Adrenal gland (tissue), 12 donors: Measurements from ENCODE around the gene SMIM33. TPM values are rescaled to one million over a fixed set of nuclear protein-coding genes. Genes with fewer than 3 reads are reported as not detected.
"Not testable (repeated sequence)": the region's sequence is repeated elsewhere in the genome, so short reads cannot be mapped to it uniquely, and the experiment has no call there.

Source experiments
- DNase-seq, 7 donors: peaks; one replicate each; pipeline ENCODE4 v3.0.0-alpha.2; 2019 to 2020
- H3K27ac ChIP-seq, 5 donors: fragments of 200-600 bp; sonication (generic) in 4 of 5; 1 replicate in 3 of 5; 2 replicates in 2 of 5; pipeline versions ENCODE4 v1.5.1 to v1.8.0; 2016 to 2020; ENCODE audit warnings: mild to moderate bottlenecking in 1 of 5
- H3K27me3 ChIP-seq: fragments of 200-600 bp; 2 replicates; pipeline ENCODE4 v1.8.0; 2021
- H3K36me3 ChIP-seq, 2 donors: fragments of 200-600 bp; replicated peaks in 1 of 2; 1 replicate in 1 of 2; 2 replicates in 1 of 2; pipeline versions ENCODE4 v1.5.1 to v1.8.0; 2018 to 2022
- H3K4me1 ChIP-seq, 2 donors: fragments of 200-600 bp; replicated peaks in 1 of 2; 1 replicate in 1 of 2; 2 replicates in 1 of 2; pipeline versions ENCODE4 v1.5.1 to v1.8.0; 2018 to 2021
- H3K4me3 ChIP-seq, 4 donors: fragments of 200-600 bp; sonication (generic) in 3 of 4; one replicate each; pipeline ENCODE4 v1.5.1; 2016 to 2018
- H3K9me3 ChIP-seq, 3 donors: fragments of 200-600 bp; sonication (generic) in 1 of 3; replicated peaks in 1 of 3; 1 replicate in 2 of 3; 2 replicates in 1 of 3; pipeline versions ENCODE4 v1.5.1 to v1.8.0; 2016 to 2021
- CTCF ChIP-seq, 6 experiments: fragments of 450-650 bp in 4 of 6; fragments of 200-600 bp in 2 of 6; sonication (generic) in 1 of 6; IDR thresholded peaks; 1 replicate in 5 of 6; 2 replicates in 1 of 6; pipeline versions ENCODE4 v1.5.1 to v1.8.0; 2016 to 2021; ENCODE audit warnings: antibody characterized with exemption in 6 of 6, mild to moderate bottlenecking in 2 of 6, moderate library complexity in 1 of 6
- POLR2A ChIP-seq, 2 donors: fragments of 450-650 bp; IDR thresholded peaks; one replicate each; pipeline ENCODE4 v1.6.1; 2017; ENCODE audit warnings: antibody characterized with exemption in 2 of 2, mild to moderate bottlenecking in 2 of 2, moderate library complexity in 1 of 2
- WGBS, 4 donors: extraction: QIAGEN DNeasy Blood & Tissue Kit in 2 of 4; methylation state at CpG; one replicate each; pipeline versions ENCODE4 v1.1.5 to v1.1.7; 2013 to 2017; 5-methylcytosine and 5-hydroxymethylcytosine counted together
- intact Hi-C, 2 donors: fragments of 100-400 bp; cut with DNase I; formaldehyde crosslinking; loops; one replicate each; pipeline versions ENCODE4 v1.14.1 to v1.15.0; 2022 to 2023
- polyA plus RNA-seq, 3 donors: library from polyadenylated mRNA; stranded (reverse); fragments of 200-250 nt in 2 of 3; fragments of 350-450 nt in 1 of 3; fragmentation: Illumina TruSeq in 1 of 3; extraction: RNeasy Lipid Tissue Mini Kit (QIAGEN cat#74804) in 1 of 3; gene quantifications; one replicate each; pipeline ENCODE4 v1.2.3, GENCODE V29; 2013 to 2014
- total RNA-seq, 9 donors: library from RNA; depleted of rRNA in 4 of 9; stranded (reverse); fragments of >200 nt in 4 of 9; fragments of 120-200 nt in 1 of 9; fragmentation: NEBNext Ultra II Directional in 1 of 9; extraction: Animal tissue kit (Norgen Biotek cat#: 25700) in 1 of 9; gene quantifications; one replicate each; pipeline versions ENCODE4 v1.1.0 to v1.2.4, GENCODE V29; 2013 to 2023
- donor health status: healthy with polysubstance abuse.
- donor health status: Bipolar disorder and iron deficiency.
- donor health status: DM: yes; HTN: yes; CAD: no.
- donor health status: DM: no; HTN: no; CAD: no.
- donor health status: DM: no; HTN: no; CAD: no.
- donor health status: DM: yes; HTN: yes; CAD: no.

Gene SMIM33
- total and polyA plus RNA-seq, 12 donors, result not detected

DNA sequence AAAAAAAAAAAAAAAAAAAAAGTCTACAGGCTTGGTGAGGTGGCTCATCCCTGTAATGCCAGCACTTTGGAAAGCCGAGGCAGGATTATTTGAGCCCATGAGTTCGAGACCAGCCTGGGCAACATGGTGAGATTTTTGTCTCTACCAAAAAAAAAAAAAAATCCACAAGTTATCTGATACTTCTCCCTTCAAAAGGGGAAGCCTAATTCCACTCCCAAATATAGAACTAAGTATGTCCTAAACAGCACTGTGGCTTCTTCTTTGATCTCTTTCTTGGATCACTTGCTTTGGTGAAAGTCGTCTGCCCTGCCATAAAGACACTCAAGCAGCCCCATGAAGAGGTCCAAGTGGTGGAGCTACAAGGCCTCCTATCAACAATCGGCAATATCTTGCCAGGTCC, 30.6 kb downstream of the SMIM33 start:
- no peaks in the 10 kb centered on the region for H3K9me3 ChIP-seq
- intact Hi-C loops, result no loop called here
- TF ChIP-seq CTCF (IDR thresholded peaks at IDR 0.05), result no peak
- TF ChIP-seq POLR2A (IDR thresholded peaks at IDR 0.05), result no peak
- no peak overlapping the region for H3K4me3 ChIP-seq
- no peaks in the 10 kb centered on the region for H3K27me3 ChIP-seq
- H3K4me1 ChIP-seq, result no peaks in the 10 kb centered on the region
- DNase-seq, result no peak
- no peaks in the 10 kb centered on the region for H3K36me3 ChIP-seq
- H3K27ac ChIP-seq, result no peak overlapping the region
- WGBS, 4 donors, result 73 to 89% (median 79%) methylated on average over 4 of the region's 4 CpGs

GRCh38 chr5:139503036-139503817, 32.4 kb downstream of the SMIM33 start:
- H3K9me3 ChIP-seq, H3K27me3 ChIP-seq, intact Hi-C loops, H3K4me3 ChIP-seq, H3K27ac ChIP-seq, H3K4me1 ChIP-seq, DNase-seq, H3K36me3 ChIP-seq: not testable (repeated sequence)
- 83 to 89% (median 84%) methylated on average over 14 to 15 of the region's 15 CpGs for WGBS, 4 donors

DNA sequence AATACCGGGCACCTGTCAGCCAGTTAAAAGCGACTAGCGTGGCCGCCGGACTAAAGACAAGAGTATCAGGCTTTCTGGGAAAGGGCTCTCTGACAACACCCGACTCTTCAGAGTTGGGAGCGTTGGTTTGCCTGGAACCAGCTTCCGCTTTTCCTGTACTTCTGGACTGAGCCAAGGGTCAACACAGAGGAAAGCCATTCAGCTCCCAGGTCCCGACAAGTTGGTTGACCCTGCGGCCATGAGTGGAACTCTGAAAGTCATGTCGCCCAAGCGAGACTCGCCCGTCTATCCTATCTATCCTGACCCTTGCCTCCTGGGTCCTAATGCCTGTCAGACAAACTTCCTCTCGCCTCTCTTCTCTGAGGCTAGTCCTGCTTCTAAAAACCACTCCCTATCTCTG, 33.1 kb downstream of the SMIM33 start:
- H3K27ac ChIP-seq, DNase-seq, intact Hi-C loops, H3K4me3 ChIP-seq, H3K9me3 ChIP-seq, H3K27me3 ChIP-seq, H3K4me1 ChIP-seq, H3K36me3 ChIP-seq: not testable (repeated sequence)
- WGBS, 4 donors, result 73 to 86% (median 82%) methylated on average over 12 to 15 of the region's 15 CpGs

DNA sequence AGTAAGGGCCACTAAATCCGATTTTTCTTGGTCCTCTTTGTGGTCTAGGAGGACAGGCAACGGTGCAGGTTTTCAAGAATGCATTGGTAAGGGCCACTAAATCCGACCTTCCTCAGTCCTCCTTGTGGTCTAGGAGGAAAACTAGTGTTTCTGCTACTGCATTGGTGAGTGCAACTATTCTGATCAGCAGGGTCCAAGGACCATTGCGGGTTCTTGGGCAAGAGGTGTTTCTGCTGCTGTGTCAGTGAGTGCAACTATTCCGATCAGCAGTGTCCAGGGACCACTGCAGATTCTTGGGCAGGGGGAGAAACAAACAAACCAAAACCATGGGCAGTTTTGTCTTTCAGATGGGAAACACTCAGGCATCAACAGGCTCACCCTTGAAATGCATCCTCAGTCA, 33.9 kb downstream of the SMIM33 start:
- WGBS, 4 donors, result 66 to 87% (median 79%) methylated on average over 5 of the region's 5 CpGs
- intact Hi-C loops, H3K4me1 ChIP-seq, H3K9me3 ChIP-seq, H3K27ac ChIP-seq, DNase-seq, H3K27me3 ChIP-seq, H3K4me3 ChIP-seq, H3K36me3 ChIP-seq: not testable (repeated sequence)

DNA sequence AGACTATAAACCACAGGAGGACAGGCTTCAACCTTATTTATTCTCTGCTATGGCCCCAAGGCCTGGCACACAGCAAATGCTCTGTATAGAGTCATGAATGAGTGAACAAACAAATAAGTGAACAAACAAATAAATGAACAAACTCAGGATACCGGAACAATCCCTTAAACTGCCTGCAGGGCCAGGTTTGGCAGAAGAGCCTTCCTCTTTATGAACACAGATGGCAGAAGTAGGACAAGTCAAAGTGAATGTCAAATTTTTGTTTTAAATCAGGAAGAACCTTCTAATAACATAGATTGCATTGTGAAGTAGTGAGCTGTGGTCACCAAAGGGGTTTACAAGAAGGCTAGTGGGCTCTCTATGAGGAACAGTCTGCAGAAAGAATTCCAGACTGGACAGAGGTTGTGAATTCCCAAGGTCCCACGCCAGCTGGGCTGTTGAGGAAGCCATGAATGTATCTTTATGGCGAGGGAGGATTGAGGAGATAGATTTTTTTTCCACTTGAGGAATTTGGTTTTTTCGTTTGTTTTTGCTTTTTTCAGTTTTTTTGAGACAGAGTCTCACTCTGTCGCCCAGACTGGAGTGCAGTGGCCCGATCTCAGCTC, 42.1 kb downstream of the SMIM33 start:
- Histone ChIP-seq H3K4me3 (no peak overlapping the region), H3K9me3 (no peaks in the 10 kb centered on the region), H3K27me3 (no peaks in the 10 kb centered on the region), H3K27ac (no peak overlapping the region), H3K36me3 (no peaks in the 10 kb centered on the region), H3K4me1 (peaks cover 4% of the 10 kb centered on the region in 2 donors)
- TF ChIP-seq CTCF (IDR thresholded peaks at IDR 0.05) (no peak), POLR2A (IDR thresholded peaks at IDR 0.05) (no peak)
- no peak for DNase-seq
- intact Hi-C loops, result loop anchor here (5.0 kb wide), 1 partner anchor 91 kb away; no protein-coding TSS in a partner anchor
- 82 to 87% (median 83%) methylated on average over 6 of the region's 6 CpGs for WGBS, 4 donors
